ENCODE measurements around the gene AFTPH.

Gene AFTPH

DNA sequence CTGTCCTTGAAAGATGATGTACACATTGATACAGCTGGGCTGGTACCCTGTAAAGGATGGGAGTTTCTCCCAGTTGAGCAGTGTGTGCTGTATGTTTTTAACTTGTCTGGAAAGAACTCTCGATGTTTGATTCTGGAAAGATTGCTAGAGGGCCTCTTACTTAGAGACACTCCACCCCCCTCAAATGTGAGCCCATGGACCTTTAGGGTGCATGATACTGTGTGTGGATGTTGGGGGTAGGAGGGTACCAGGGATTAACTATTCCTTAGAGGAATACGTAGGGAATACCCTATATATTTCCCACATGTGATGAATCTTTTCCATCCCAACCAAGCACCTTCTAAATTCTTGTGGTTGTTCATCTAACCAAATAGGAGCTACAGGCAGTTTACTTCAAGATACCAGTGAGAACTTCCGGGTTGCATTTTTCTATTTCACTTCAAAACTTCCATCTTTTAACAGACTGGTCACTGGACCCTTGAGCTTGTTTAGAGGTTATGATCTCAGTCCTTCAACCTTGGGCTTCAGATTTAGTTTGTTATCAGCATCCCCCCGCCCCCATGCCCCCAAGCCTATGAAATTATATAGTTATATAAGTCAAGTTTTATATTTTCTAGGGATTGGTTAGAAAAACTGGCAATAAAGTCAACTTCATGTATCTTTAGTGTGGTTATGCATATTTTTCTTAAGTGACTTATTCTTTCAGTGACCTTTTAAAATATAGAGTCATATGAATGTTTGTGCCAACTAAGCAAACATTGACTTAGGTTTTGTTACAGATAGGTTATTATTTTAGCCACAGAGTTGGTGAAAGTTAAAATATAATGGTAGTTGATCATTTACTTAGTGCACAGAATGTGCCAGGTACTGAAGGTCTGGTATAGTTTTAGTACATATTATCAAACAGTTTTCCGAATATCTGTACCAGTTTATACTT lies 18.2 kb downstream of the AFTPH start:
- no peak for DNase-seq

DNA sequence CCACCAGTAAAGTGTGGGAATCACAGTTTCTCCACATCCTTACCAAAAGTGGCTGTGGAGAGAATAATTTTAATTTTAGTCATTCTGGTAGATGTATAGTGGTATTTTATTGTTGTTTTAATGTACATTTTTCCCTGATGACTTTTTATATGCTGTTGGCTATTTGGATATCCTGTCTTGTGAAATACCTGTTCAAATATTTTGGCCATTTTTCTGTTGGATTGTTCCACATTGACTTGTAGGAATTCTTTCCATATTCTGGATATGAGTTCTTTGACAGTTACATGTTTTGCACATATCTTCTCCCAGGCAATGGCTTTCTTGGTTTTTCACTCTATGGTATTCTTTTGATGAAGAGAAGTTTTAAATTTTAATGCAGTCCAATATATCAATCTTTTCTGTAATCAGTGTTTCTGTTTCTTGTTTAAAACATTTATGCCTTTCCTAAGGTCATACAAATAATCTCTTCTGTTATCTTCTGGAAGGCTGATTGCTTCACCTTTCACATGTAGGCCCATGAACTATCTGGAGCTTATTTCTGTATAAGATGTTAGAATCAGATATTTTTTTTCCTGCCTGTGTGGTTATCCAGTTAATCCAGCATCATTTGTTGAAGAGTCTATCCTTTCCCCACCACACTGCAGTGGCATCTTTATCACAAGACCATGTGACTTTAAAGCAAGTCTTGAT lies 19.0 kb downstream of the AFTPH start:
- DNase-seq = no peak

DNA sequence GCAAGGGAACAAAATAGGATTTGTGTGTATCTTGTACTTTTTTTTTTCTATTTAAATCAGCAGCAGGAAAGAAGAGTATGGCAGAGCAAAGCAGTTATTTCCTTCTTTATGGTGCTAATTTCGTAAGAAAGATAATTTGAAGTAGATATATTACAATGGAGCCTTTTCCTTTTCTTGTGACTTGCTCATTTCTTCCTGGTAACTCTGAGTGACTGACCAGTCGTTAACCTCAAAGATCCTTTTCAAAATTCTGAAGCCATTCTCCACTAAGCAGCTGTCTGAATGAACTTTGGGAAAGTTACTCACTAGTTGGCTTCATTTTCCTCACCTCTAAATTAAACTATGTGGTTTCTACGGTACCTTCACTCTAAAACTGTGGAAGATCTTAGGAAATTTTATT lies 24.6 kb downstream of the AFTPH start:
- no peak for DNase-seq

DNA sequence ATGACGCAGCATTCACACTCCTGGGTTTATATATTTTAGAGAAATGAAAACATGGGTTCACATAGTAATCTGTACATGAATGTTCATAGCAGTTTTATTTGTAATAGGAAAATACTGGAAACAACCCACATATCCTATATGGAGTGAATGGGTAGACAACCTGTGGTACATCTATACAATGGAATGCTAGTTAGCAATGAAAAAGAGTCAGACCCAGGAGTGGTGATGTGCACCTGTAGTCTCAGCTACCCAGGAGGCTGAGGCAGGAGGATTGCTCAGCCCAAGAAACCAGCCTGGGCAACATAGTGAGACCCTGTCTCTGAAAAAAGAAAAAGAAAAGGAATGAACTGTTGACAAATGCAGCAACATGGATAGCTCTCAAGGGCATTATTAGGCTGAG lies 25.9 kb downstream of the AFTPH start:
- DNase-seq = no peak

DNA sequence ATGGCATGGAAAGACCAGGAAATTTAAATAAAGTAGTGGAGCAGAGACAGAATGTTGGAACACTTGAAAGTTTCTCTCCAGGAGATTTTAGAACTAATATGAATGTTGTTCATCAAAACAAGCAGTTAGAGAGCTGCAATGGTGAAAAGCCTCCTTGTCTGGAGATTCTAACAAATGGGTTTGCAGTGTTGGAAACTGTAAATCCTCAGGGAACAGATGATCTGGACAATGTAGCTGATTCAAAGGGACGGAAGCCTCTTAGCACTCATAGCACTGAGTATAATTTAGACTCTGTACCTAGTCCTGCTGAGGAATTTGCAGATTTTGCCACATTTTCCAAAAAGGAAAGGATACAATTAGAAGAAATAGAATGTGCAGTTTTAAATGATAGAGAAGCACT lies 27.7 kb downstream of the AFTPH start:
- no peak for DNase-seq

DNA sequence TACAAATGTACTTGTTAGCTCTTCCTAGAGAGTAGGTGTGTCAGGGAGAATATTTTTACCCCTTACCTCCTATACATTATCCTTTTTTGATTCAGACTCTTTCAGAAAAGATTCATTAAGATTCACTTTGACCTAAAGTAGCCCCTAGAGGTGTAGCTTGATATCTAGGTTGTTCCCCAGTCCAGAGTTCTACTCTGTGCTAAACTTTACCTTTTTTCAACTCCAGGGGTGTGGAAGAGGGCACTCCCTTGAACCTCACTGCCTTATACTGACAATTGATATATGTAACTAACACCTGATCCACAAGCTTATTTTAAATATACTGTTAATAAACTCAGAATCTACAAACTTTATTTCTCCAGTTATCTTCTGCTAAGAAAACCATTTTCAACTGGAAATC lies 30.0 kb downstream of the AFTPH start:
- no peak for DNase-seq

DNA sequence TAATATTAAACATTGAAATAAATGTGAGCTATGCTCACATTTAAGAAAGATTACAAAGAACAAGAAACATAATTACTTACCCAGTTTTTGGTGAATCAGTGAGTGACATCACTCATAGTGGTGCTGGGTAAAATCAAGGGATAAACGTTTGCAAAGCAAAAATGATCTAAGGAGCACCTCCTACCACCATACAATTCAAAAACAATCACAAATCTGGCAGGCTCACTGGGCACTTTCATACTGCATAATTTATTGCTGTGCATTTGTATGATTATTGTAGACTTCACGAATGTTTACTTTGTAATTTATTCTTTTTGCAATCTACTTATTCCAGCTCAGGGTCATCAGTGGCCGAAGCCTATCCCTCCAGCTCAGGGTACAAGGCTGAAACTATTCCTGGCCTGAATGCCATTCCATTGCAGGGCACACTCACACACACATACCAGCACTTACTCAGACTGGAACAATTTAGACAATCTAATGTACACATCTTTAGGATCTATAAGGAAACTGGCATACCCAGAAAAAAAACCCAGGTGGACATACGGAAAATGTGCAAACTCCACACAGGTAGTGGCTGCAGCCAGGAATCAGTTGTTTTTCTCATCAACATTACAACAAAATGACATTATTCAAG lies 34.4 kb downstream of the AFTPH start:
- DNase-seq = no peak

DNA sequence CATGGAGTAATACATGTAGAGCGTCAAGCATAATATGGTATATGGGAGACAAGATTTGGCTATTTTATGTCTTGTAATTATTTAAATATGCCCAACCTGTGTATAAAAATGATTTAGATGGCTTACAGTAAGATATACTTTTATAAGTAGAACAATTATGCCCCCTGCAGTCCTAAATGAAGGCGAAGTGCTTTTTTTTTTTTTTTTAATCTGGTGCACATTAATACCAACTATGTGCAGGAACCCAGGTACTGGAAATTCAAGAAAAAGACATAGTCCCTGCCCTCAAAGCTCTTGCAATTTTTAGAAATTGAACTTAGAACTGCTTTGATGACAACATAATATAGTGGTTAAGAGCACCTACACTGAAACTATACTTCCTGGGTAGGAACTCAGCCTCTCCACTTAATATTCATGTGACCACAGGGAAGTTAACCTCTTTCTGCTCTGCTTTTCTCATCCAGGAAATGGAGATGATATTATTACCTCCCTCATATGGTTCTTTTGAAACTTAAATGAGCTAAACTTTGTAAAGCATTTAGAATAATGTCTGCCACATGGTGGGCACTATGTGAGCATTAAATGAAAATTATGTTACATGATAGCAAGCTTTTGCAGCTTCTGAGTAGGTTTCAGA lies 38.1 kb downstream of the AFTPH start:
- DNase-seq = no peak

DNA sequence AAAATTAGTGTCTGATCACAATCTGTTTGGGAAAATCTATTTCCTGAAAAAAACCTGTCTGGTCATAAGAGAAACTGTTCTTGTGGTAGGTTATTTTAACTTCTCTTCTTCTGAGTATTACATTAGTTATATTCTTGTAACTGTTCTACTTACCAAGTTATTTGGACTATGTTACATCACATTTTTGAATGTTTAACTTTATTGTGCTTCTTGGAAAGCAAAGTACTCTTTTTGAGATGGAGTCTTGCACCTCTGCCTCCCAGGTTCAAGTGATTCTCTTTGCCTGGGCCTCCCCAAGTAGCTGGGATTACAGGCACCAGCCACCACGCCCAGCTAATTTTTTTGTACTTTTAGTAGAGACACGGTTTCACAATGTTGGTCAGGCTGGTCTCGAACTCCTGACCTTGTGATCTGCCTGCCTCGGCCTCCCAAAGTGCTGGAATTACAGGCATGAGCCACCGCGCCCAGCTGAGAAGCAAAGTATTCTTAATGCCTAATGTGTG lies 39.4 kb downstream of the AFTPH start:
- no peak for DNase-seq

DNA sequence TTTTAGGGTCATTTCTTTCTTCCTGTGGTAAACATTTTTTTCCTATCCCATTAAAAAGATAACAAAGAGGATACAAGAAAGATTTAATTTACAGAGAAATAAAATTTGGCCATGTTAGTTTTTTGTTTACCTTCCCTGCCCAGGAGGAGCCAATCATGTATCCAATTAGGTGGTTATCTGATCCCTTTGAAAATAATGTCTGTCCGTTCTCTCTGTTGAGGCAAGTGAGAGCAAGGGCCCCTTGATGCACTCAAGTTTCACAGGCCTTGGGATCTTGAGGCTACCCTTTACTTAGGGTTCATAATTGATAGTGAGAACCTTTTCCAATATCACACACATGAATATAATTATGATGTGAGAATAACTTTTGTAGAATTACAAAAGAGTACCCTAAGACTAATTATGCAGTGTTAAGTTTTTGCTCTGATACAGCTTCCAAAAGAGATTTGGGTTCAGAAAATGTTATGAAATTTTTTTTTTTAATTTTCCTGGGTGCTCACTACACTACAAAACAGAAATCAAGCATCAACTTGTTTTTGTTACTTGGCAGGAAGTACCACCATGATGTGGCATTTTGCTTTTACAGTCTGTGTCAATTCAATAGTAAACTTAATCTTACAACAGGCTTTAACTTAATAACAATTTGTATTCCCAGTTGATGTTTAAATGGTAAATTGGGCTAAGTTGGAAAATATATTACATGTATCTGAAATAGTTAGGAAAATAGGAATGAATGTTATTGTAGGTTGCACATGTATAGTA lies 42.0 kb downstream of the AFTPH start:
- no peak for DNase-seq

DNA sequence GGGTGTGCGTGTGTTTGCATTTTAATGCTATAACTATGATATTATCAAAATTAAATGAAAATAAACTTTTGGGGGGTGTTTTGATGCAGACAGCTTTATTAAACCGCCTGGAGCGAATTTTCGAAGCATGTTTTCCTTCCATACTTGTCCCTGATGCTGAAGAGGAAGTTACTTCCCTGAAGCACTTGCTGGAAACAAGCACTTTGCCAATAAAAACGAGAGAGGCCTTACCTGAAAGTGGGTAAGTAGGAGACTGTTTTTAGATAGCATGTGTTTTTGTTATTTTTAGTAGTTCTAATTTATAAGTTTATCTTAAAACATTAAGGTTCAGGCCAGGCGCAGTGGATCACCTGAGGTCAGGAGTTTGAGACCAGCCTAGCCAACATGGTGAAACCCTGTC lies 43.3 kb downstream of the AFTPH start:
- DNase-seq = no peak

DNA sequence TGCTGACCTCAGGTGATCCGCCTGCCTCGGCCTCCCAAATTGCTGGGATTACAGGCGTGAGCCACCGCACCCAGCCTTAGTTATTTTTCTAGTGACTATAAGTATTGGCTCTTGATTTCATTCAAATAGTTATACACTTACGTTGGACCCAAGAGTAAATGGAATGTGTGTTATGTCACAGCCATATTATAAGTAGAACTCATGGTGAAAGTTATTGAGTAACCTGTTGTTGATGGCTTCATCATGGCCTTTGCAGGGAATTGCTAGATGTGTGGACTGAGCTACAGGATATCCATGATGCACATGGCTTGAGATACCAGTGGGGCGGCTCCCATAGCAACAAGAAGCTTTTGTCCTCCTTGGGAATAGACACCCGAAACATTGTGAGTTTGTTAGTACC lies 44.7 kb downstream of the AFTPH start:
- DNase-seq = no peak

DNA sequence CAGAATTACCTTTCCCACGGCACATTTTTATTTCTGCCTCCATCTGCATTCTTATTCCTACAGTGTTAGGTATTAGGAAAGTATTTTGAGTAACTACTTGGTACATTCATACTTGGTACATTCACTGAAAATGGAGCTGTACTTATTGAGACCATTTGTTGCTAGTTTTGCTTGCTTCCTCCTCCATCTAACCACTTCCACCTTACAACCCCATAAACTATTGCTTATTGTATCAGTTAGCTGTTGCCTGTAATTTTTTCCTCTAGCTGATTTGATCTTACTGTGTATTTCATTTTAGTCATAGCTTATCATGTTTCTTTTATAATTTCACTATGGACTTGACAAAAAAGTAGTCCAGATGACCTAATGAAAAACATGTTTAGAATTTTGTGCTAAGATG lies 50.7 kb downstream of the AFTPH start:
- DNase-seq = no peak

DNA sequence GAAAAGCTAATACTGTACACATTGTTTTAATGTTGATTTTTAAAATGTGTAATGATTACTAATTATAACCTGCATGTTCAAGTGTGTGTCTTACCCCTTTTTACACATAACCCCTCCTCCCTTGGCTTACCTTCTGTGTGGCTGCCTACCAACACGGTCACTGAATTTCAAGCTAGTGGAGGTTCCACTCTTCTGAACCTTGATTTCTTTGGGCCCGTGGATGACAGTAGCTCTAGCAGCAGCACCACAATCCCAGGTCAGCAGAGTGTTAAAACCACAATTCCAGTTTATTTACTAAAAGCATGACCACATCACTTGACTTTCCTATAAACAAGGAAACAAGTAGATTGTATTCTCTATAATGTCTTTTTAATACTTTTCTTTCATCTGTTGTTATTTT lies 56.9 kb downstream of the AFTPH start:
- no peak for DNase-seq

DNA sequence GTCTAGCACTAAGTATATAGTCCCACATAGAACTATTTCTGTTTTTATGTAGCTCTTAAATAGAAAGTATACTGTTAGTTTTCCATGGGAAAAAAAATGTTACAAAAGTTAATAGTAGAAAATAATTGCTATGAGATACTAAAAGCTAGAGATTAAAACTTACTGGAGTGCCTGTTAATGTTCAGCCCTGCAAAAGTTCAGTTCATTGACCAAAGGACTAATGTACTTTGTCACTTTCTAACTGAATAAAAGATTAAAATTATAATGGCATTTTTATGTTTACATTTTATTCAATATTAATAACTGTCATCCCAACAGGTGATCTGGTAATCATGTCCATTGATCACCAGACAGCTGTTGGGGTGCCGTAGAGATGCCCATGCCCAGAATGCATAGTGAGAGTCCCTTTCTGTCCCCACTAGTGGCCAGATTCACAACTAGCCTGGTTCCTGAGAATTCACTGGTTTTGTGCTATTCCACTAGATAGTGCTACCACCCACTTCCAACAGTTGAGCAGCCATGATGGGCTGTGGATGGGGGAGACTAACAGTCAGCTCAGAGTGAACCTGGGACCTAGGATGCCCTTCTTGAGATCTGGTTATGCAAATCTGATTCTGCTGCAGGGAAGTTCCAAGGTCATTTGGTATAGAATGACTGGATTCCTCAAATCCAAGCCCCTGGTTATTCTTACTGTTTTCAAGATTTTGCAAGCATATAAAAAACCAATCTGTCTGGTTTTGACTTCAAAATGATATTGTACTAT lies 57.8 kb downstream of the AFTPH start:
- DNase-seq = no peak

DNA sequence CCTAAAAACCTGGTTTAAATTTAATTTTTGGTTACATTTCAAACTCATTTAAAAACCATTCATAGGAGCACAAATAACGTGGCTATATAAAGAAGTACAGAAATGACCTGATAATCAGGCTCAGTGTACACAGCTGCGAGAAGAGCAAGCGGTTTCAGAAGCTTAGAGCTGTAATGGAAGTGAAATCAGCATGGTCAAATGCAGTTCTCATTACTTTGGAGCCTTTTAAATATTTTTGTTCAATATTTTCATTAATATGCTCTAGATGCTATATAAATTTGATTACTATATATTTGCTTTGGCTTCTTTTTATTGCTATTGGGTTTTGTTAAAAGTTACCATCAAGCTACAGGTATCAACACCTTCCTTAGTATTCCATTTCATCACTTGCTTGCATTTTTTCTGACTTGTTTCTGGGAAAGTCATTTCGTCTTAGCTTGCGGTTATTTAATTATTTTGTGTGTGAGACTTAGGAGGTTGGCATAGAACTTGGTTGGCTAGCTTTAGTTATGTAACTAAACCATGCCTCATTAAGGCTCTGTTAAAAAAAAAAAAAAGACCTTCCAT lies 58.7 kb downstream of the AFTPH start:
- peak; percentile 66 for DNase-seq

DNA sequence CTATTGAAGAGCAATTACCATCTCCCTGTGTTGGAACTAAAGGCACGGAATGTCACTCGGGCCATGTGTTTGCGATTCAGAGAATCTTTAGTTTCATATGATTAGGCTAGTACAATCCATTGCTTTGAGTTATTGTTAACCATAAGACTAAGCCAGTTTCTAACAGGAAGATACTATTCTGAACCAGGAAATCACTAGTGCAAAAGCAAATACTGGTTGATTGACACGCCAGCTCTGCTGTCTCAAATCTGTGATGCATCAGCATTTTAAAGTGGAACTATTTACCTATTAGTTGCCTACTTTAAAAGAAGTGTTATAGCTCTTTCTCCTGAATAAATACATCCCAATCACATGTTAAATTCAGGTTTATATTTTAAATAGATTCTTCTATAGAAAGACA lies 61.9 kb downstream of the AFTPH start:
- no peak for DNase-seq

DNA sequence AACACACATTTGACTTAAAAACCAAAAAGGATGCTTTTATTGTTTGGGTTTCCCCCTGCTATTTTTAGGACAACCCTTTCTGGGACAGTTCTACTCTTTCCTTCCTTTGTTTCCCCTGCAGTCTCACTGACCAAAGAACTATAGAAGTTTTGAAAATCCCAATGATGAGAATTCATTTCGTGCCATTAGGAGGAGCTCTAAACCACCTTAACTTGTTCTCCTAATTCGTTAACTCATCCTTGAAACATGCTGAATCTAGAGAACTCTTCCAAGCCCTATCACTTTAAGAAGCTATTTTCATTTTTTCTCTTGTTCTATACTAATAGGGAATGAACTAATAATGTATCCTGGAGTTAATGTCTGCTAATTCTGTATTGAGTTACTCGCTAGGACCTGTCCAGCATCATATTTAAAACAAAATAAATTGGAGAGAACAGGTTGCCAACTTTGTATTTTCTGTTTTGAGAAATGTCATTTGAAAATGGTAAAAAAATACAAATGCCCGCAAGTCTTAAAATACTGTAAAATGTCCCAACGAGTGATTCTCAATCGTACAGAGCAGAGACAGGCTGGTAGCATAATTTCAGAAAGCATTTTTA lies 62.9 kb downstream of the AFTPH start:
- DNase-seq = no peak

DNA sequence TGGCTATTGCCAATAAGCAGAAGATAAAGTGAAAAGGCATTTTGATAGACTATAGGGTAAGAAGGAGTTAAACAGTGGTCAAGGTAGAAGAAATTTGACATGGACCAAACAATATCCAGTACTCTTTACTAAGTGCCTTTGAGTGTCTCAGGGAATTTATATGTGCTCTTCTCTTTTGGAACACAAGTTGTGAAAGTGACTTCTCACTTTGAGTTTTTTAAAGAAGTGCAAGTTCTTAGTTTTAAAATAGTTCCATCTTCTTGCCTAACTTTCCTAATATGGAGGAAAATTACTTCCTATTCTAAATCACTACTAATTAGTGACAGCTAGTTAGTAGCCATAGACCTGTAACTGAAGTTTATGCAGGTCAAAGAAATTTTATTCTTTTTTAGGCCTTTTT lies 63.4 kb downstream of the AFTPH start:
- DNase-seq = no peak

DNA sequence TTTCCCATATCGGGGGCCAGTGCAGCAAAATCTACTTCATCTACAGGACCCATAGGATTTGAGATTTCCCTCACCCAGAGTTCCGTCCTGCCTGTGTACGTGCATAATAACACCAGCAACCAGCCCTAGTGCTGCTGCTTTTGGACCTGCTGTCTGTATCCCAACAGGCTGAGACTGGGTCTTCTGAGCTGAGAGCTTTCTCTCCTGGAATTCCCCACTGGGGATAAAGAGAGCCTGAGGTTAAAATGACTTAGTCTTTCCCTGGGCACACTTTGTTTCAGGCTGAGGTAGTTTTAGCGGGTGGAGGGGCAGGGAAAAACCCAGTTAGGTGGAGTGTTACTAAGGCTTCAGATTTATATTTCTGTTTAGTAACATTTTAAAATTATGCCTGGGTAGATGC lies 67.1 kb downstream of the AFTPH start:
- DNase-seq = no peak
